Lung microvascular endothelial cell (primary cell): ENCODE measurements around the gene LY86. TPM values are rescaled to one million over a fixed set of nuclear protein-coding genes. Genes with fewer than 3 reads are reported as not detected.

Experiments
- DNase-seq, 2 donors: peaks; one replicate each; pipeline versions ENCODE4 v3.0.0 to v3.0.0-alpha.2; 2010; ENCODE audit warnings: low read depth in 2 of 2
- total RNA-seq: library from RNA; depleted of rRNA; stranded (reverse); fragments of >200 nt; gene quantifications from 2 replicates; pipeline ENCODE4 v1.2.1, GENCODE V29; 2014

LY86 gene
- total RNA-seq, 1 donor from 2014 or later, result not detected

DNA sequence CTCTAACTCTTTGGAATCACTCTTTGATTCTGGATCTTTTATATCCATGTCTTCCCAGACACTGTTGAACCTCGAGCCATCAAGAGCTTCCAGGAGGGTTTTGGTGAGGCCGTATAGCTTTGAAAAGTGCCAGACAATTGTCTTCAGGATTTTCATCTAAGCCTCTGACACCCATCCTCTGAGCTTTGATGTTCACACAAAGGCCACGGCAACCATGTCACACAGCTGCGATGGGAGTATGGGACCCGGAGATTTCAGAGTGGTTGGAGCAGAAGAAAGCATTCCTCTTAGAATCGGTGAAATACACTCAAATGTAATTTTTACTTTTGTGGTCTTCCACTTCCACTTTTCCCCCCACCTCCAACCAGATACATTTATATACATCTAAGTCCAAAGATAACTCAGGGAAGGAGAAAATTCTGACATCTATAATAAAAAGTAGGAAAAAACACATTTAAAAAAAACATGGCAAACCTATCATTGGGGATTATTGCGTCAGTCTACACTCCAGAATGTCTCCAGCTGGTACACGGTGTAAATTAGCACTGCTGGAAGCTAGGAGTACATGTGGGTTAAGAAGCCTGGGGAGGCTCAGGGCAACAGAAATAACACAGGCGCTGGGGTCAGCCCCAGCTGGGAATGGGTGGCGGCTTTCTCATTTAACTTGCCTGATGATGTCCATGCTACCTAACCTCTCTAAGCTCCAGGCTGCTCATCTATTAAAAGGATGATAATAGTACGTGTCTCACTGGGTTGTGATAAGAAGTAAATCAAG is 92.7 kb downstream of the LY86 start:
- DNase-seq, result no peak

DNA sequence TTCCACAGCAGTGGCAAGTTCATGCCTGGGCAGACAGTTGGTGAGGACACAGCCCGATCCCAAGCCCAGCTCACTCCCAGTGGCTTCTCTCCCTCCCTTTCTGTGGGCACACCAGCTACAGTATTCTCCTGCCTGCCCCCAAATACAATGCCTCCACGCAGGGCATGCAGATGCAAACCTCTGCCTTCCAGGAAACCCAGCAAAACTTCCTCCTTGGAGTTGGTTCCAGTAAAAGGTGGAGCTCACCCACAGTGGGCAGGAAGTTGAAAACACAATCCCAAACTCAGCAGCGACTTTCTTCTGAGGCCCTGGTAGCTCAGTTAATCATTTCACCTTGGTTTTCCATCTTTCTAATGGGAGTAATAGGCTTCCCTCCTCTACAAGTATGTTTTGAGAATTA is 93.7 kb downstream of the LY86 start:
- no peak for DNase-seq

DNA sequence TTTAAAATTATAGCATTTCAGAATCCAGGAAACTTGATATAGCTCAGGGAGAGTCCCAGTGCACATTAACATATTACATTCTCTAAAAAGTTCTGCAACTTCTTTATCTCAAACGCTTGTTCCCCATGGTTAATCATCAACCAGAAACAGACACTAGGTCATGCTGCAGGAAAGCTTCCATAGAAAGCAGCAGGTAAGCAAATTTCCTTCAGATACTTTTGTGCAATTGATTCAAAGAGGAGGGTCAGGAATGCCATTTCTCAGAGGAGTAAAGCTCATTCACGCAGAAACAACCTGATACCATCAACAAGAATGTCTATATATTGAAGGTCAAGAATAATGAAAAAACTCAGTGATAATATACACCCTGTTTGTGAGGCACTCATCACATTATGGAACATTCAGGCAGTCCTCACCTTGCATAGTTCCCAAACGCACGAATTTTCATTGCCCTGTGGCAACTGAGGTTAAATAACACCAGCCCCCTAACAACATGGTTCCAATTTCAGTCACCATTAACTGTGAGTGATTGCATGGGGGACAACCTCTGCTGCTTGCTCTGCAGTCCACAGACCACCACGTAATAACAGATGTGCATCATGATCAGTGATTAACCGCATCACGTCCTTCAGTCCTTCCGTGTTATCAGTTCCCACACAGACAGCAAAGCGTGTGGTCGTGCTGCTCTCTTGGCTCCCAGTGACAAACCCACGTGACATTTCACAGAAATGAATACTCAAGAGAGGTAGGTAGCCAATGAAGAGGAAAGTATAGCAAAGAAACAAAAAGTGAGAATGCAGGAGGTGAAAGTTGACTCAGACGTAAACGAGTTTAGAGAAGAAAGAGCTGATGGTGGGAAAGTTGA is 95.7 kb downstream of the LY86 start:
- DNase-seq, result no peak

DNA sequence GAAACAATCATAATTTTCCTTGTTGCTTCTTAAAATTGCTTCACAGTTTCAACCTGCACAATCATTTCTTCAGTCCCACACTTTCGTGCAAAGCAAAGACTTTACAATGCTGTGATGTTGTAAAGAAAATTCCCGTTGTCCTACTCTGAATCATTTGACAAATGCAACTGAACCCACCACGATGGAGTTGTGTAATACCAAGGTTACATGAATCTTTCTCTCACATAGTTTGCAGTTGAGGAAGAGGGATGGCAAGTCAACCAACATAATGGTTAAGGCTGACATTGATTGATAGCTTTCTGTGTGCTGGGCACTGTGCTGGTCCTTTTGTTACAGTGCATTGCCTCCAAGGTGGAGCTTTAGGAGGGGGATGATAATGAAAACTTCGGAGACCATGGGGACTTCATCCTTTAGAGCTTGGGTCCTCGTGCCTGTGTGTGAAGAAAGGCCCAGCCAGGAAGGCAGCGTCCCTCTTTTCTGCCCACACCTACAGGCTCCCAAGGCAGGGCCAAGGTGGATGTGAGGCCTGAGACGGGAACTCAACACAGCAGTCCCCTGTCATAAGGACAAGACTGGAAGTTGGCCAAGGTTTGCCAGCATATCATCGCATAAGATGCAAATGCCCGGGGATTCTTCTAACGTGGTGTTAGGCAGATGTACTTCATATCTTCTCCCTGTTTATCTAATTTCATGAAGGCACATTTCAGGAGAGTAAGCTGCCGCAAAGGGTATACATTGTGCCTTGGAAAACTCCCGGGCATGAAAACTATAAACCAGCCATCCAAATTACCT is 96.9 kb downstream of the LY86 start:
- no peak for DNase-seq

DNA sequence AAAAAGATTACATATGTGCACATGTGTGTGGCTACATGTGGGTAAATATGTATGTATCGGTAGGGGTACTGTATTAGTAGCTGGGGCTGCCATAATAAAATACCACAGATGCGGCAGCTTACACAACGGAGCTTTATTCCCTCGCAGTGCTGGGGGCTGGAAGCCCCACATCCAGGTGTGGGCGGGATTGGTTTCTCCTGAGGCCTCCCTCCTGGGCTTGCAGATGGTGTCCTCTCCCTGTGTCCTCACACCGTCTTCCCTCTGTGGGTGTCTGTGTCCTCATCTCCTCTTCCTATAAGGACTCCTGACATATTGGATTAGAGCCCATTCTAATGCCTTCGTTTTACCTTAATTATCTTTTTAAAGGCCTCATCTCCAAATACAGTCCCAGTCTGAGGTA is 97.7 kb downstream of the LY86 start:
- DNase-seq, result no peak

DNA sequence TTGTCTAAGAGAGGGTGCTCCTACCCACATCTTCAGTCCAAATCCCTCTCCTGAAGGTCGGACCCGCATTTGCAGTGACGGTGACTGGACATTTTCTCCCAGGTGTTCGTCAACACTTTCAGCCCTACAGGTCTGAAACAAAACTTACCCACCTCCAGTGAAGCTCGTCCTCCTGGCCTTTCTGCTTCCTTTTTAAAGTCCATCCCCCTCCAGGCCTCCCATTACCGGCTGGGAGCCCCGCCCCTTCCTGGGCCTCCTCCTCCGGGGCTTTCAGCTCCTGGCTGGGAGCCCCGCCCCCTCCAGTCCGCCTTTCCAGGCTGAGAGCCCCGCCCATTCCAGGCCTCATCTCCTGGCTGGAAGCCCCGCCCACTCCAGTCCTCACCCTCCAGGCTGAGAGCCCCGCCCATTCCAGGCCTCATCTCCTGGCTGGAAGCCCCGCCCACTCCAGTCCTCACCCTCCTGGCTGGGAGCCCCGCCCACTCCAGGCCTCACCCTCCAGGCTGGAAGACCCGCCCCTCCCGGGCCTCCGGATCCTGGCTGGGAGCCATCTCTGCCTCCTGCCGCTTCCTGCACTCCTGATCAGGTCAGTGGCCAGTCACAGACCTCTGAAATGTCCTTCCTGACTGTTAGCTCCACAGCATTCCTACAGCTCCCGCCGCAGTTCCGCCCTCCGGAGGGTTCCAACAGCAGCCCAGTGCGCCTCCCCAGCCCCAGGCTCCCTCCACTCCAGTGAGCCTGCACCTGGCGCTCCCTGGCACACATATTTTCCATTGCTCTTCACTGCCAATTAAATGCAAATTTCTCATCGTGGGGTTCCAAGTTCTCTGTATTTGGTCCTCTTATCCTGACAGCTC is 98.5 kb downstream of the LY86 start:
- peak; percentile 94 to 99 for DNase-seq

DNA sequence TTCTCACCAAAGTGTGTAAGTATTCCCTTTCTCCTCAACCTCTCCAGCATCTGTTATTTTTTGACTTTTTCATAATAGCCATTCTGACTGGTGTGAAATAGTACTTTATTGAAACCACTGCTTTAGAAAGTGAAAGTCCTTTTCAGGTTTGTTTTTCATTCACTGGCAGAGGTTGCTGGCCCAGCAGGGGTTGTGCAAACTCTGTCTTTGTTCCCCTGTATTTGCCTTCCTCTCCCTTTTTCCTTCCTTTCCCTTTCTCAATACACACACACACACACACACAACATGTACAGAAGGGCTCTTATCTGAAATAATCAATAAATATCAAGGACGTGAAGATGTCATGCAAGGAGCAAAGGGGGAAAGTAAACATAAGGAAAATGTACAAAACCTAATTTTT is 99.8 kb downstream of the LY86 start:
- peak; percentile 19 to 86 for DNase-seq

DNA sequence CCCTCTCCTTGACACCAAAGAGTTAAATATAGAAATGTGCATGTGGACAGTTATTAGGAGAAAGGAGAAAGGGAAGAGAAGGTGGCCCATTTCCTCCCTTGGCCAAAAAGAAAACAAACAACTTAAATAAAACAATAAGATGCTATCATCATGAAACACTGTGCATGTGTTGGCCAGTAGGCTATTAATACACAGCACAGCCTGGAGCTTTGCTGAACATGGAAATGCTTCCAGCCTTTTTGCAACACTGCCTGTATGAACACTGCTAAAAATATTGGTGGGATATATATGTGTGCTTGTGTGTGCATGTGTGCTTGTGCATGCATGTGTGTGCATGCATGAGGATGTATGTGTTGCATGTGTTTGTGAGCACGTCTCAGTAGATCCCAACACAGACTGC is 100.4 kb downstream of the LY86 start:
- peak; percentile 42 to 61 for DNase-seq

DNA sequence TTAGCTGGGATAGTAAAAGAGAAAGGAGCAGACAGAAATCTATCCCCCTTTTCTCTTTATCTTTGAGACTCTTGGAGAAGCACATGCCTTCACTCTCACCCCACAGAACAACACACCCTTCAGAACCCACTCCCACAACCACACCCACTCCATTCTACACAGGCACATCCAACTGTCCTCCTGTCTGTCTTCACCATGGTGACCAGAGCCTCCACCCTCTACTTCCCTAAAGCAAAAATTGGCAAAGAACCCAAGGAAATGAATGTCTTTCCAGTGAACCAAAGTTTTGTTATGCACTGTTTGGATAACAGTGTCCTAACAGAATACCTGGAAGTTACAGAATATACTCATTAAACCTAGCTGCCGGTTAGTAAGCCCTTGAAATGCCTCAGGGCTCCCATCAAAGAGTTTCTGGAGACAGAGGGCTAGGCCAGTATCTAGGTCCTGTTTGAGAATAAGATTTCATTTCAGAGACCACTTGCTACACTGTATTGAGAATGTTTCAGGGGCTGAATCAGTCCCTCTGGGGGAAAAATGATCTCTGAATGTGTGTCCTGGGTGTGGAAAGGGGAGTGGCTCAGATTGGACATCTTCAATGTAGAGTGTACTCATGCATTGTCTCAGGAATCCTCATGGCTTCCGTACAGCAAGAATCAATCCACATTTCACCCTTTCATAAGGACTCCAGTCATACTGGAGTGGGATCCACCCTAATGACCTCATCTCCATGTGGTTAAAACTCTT is 101.1 kb downstream of the LY86 start:
- peak; percentile 41 to 68 for DNase-seq

DNA sequence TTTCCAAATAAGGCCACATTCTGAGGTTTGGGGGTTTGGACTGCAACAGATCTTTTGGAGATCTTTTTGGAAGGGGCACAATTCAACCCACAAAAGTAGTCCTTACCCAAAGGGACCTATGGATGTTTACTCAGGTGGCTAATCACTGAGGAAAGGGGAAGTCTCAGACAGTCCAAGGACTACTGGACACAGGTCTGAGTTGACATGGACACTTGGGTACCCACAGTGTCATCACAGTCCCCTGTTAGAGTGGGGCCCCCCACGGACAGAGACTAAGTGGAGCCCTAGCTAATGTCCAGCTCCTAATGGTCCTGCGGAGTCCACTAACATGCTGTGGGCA is 101.6 kb downstream of the LY86 start:
- no peak for DNase-seq

DNA sequence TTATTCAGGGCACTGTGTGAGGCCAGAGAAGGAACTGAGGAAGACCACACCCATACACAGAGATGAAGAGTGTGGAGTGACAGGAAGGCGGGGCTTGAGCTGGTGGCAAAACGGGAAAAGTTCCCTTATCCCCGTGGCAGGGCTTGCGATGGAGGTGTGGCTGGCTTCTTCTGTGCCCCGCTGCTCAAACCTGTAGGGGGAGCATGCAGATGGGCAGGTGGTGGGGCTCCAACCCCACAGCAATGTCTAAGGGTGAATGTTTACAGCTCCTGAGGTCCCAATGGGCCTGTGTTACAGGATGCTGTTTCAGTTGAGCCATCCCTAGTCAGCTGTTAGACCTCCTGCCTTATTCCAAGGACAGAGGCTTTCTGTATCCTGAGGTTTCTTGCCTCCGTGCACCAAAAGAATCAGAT is 105.9 kb downstream of the LY86 start:
- no peak for DNase-seq

DNA sequence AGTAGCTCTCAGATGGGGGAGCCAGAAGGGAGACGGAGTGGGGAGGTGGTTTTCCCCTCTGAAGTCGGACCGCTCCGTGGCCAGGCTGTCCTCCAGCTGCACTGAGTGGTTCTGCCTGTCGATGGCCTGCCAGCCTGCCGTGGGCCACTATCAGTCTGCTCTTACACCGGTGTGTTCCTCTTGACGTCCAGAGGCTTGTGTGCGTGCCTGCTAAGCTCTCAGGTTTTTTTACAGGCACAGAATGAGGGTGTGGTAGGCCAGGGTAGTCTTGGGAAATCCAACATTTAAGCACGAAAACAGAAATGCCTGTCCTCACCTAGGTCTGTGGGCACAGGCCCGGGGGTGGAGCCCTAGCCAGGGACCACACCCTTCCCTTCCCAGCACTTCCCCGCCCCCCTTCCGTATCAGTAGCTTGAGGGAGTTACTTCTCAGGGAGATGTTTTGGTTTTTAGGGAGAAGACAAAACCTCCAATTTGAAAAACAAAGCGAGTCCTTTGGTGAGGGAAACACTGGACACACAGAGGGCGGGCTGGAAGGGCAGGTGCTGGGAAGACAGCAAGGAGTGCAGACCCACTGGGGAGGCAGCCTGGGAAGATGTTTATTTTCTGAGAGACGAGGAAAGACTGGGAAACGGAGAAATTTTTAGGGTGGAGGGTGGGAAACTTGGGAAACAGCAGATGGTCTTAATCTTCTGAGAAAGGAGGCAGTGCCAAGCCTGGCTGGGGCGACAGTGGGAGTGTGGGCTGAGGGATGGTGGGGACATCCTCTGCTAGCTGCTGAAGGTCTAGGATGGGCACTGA is 106.5 kb downstream of the LY86 start:
- peak in 1 of 2 donors; percentile 9 for DNase-seq

DNA sequence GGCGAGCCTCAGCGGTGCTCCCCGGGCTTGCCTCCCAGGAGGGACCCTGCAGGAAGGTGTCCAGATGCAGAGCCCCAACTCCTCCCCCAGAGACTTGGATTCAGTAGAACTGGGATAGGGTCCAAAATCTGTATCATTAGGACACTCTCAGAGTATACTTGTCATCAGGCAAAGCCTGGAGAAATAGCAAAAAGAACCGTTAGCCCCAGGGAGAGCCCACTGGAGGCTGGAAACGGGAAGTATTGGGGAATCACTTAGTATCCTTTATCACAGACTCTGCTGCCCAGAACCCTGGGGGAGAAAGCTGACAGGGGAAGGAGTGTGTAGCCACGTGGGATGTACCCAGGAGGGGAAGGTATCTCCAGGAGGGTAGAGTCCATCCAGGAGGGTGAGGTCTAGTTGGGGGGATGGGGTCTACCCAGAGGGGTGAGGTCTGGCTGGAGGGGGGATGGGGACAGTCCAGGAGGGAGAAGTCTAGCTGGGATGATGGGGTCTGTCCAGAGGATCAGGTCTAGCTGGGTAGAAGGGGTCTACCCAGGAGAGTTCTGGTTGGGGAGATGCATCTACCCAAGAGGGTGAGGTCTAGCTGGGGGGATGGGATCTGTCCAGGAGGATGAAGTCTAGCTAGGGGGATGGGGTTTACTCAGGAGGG is 107.2 kb downstream of the LY86 start:
- DNase-seq, result no peak

DNA sequence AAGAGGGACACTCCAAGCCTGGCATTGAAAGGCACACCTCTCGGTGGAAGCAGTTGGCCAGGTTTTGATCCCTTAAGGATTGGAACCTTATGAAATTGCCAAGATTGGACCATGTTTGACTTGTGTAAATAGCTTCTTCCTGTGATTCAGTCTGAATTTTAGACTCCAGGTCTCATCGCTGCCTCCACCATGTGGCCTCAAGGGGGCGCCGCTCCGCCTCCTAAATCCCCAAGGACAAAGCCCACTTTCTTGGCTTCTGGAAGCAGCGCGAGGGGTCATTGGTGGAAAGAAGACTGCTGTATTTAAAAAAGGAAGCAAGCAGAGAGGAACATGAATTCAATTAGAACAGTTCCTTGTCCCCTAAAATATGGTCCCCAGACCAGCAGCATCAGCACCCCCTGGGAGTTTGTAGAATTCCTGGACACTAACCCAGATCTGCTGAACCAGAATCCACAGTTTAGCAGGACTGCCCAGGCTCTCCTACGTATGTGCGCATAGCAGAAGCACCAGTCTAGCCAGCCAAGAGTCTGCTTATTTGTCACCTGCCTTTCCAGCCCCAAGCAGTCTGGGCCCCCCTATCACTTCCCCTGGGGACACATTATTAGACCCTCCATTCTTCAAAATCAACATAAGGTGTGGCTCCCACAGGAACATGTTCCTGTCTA is 108.5 kb downstream of the LY86 start:
- peak; percentile 81 to 88 for DNase-seq

DNA sequence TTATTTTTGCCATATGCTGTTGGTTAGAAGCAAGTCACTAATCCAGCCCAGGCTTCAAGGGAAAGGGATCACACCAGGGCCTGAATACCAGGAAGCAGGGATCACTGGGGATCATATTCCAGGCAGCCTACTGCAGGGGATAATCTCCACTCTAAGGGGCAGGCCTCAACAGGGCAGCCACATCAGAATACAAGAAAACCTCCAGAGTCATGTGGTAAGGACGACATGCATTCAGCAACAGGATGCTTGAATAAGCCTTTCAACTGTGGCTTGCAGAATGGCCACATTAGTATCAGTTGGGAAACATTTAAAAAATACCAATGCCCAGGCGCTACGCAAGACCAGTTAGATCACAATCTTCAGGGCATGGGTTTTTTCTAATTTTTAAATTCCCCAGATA is 109.1 kb downstream of the LY86 start:
- DNase-seq, result peak in 1 of 2 donors; percentile 16

DNA sequence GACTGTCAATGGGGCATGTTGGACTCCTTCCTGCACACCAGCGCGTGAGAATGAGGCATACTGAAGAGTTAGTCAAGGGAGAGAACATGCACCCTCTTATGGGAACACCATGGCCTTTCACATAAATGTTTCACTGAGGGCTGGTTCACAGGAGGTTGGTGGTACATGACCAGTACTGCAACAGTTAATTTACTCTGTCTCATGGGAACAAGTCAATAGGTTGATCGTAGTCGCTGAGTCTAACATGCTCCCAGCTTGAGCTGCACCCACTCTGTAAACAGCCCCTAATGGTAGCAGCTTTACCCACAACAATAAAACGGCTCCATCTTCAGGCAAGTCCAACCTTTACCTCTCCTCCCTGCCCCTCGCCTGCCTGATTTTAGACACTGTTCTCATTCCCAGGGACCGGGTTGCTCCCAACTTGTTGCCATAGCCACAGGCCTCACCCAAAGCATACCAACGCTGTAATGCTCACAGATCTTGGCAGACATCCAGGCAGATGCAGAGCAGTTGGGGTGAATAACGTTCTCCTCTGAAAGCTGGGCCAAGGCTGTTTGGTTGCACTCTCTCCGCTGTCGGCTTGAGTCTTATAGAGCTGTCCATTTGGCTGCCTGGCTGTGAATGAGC is 111.3 kb downstream of the LY86 start:
- DNase-seq, result peak; percentile 74 to 86

DNA sequence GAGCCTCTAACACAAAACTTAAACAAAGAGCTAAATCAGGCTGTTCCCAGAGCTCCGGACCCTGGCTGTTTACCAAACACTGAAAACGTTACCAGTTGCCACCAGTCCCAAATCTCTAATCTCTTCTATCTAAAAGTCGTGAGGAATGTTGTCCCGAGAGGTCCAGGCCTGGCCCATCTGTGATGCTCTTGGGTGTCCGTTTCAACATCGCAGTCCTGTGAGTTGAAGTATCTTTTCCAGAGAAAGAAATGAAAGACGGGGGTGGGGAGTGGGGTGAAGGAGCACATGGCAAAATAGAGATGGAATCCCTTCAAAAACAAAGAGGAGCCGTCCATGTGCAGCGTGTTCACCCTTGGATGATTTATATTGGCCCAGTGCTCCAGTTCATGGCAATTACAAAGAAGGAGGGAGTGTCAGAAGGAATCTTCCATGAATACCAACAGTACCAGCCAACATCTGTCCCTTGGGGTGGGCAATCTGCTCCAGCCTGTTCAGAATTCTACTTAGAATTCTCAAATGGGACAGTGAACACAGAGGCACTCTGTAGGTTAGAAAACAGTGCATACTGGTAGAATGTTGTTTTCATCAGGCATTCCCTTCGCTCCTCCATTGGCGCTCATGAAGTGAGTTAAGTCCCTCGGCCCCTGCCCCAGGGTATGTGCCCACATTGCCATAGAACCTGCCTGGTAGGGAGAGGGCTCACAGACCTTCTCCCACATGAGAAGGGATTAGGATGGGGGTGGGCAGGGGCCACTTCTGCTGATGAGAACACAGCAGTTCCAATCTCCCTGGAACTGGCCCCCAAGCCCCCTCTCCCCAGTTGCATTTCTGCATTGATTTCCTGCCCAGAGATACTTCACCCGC is 112.1 kb downstream of the LY86 start:
- DNase-seq, result no peak
